PFSK-1 (cell line): ENCODE measurements around the gene RGPD8.

Source experiments
- FOXP2 ChIP-seq: optimal IDR thresholded peaks from 2 replicates; pipeline ENCODE3; 2011; ENCODE audit warnings: borderline replicate concordance, control low read depth, inconsistent platforms; ENCODE audit not compliant: insufficient read depth; ENCODE audit errors: extremely low read length, extremely low read depth
- POLR2AphosphoS5 ChIP-seq: IDR thresholded peaks from 2 replicates; pipeline ENCODE4 v1.6.1; 2012; ENCODE audit warnings: low read depth, mild to moderate bottlenecking, control low read depth, low read length, moderate library complexity
- SIN3A ChIP-seq: IDR thresholded peaks from 2 replicates; pipeline ENCODE4 v1.6.1; 2012; ENCODE audit warnings: mild to moderate bottlenecking, low read length, moderate library complexity, borderline replicate concordance; ENCODE audit not compliant: insufficient read depth
- TAF1 ChIP-seq: IDR thresholded peaks from 2 replicates; pipeline ENCODE4 v1.6.1; 2012; ENCODE audit warnings: low read length, control low read depth, borderline replicate concordance; ENCODE audit not compliant: insufficient read depth
- TF ChIP-seq, protein P1 (sequence below), 2 experiments: IDR thresholded peaks; 2 replicates each; pipeline versions ENCODE4 v1.6.1 to v1.8.0; 2011 to 2012; ENCODE audit warnings: low read depth in 2 of 2, low read length in 2 of 2, control low read depth in 1 of 2, inconsistent platforms in 1 of 2, mild to moderate bottlenecking in 1 of 2, moderate library complexity in 1 of 2; ENCODE audit not compliant: insufficient read depth in 1 of 2

RGPD8 gene

DNA sequence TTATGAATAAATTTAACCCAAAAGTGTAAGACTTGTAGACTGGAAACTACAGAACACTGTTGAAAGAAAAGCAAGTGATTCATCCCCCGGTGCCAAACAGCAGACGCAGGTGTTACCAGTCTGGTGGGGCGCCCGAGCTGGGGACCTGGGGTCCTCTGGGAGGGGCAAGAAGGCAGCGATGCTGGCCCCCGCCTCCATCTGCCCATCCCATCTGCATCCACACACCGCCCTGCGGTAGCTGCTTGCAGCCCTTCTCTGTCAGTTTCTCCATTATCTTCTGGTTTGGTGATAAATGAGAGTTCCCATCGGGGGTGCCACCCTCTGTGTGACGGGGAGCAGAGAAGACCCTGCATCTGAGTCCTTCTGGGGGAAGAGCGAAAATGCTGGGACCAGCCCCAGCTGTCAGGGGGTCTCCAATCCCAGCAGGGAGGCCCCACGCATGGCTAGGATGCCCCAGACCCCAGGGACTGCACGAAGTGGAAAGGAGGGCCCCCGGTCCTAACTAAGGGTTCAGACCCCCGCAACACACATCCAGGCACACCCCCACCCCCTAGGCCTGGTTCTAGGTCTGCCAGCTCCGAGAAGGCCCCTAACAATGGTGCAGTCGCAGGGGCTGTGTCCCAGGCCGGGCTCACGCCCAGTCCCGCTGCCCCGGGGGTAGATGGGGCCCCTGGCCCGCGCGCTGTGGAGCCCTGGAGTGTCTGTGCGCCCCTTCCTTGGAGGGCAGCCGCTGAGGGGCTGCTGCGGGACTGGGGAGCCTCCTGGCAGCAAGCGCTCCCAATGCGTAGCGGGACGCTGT, 686 bp upstream of the RGPD8 start:
- TF ChIP-seq, protein P1, sequence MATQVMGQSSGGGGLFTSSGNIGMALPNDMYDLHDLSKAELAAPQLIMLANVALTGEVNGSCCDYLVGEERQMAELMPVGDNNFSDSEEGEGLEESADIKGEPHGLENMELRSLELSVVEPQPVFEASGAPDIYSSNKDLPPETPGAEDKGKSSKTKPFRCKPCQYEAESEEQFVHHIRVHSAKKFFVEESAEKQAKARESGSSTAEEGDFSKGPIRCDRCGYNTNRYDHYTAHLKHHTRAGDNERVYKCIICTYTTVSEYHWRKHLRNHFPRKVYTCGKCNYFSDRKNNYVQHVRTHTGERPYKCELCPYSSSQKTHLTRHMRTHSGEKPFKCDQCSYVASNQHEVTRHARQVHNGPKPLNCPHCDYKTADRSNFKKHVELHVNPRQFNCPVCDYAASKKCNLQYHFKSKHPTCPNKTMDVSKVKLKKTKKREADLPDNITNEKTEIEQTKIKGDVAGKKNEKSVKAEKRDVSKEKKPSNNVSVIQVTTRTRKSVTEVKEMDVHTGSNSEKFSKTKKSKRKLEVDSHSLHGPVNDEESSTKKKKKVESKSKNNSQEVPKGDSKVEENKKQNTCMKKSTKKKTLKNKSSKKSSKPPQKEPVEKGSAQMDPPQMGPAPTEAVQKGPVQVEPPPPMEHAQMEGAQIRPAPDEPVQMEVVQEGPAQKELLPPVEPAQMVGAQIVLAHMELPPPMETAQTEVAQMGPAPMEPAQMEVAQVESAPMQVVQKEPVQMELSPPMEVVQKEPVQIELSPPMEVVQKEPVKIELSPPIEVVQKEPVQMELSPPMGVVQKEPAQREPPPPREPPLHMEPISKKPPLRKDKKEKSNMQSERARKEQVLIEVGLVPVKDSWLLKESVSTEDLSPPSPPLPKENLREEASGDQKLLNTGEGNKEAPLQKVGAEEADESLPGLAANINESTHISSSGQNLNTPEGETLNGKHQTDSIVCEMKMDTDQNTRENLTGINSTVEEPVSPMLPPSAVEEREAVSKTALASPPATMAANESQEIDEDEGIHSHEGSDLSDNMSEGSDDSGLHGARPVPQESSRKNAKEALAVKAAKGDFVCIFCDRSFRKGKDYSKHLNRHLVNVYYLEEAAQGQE (IDR thresholded peaks at IDR 0.05; ENCODE audit: insufficient read depth in 1 of 2, low read depth in 2 of 2, low read length in 2 of 2), result no peak
- TF ChIP-seq FOXP2, result no peak
- TF ChIP-seq SIN3A, result no peak
- TF ChIP-seq TAF1, result no peak
- TF ChIP-seq POLR2AphosphoS5, result no peak

DNA sequence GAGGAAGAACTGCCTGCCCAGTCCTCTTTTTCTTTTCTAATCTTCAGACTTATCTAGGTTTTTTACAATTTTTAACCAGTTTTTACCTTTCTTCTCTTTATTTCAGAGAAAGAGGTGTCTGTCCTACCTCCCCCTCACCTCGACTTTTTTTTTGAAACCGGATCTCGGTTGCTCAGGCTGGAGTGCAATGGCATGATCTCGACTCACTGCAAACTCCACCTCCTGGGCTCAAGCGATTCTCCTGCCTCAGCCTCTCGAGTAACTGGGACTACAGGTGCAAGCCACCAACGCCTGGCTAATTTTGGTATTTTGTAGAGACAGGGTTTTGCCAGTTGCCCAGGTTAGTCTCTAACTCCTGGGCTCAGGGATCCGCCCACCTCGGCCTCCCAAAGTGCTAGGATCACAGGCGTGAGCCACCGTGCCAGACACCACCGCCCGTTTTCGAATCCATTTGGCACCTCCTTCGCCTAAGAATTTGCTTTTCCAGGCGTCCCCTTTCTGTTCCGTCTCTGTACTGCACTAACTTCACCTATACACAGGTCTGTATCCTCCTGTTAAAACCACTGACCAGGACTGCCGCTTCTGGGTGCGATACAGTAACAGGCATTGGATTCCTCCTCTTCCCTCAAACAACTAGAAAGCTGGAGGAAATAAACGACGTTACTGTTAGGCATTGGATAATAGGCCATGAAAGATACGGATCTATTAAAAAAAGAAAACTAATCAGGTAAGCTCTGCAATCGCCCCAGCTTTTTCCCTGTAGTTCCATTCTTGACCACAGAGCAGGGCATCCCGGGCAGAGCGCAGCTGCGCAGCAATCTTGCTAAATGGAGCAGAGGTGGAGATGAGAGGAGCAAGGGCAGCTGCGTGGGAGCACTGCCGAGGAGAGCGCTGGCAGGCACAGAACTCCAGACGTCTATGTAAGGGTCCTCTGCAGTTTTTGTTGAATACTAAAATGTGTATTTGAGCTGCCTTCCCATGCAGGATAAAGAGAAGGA, 88.1 kb downstream of the RGPD8 start:
- TF ChIP-seq, protein P1 (IDR thresholded peaks at IDR 0.05; ENCODE audit: insufficient read depth in 1 of 2, low read depth in 2 of 2, low read length in 2 of 2), result no peak
- TF ChIP-seq POLR2AphosphoS5 (no peak), SIN3A (no peak), TAF1 (no peak), FOXP2 (no peak)

DNA sequence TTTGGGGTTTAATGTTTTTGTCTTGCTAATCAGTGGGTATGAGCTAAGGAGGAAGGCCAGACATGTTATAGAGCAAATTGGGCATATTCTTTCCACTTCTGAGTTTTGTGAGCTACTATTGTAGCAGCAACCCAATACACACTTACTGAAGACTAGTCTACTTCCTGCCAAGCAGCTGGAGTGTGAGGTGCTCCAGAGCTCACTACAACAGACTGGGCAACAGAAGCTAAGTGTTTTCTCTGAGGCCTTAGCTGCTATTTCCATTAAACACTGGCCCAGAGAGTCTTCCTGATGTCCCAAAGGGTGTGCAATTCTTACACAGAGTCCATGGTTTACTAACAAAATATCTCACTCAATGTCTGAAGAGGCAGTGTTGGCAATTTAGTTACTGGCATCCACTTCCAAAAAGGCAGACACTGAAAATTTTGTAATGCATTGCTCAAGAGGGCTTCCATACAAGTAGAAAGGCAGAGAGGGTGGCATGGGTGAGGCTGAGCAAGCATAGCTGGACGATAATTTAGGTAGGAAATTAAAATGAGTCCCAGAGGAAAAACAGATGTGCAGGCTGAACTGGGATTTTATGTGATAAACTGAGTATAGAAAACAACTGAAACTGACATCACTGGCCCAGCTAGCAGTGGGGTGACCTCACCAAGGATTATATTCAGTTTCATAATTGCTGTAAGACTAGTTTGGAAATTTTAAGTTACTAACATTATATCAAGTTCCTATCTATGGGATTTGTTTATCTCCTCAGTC, 89.4 kb downstream of the RGPD8 start:
- TF ChIP-seq TAF1 (no peak), SIN3A (no peak), POLR2AphosphoS5 (no peak), FOXP2 (no peak)
- TF ChIP-seq, protein P1 (IDR thresholded peaks at IDR 0.05; ENCODE audit: insufficient read depth in 1 of 2, low read depth in 2 of 2, low read length in 2 of 2), result no peak

DNA sequence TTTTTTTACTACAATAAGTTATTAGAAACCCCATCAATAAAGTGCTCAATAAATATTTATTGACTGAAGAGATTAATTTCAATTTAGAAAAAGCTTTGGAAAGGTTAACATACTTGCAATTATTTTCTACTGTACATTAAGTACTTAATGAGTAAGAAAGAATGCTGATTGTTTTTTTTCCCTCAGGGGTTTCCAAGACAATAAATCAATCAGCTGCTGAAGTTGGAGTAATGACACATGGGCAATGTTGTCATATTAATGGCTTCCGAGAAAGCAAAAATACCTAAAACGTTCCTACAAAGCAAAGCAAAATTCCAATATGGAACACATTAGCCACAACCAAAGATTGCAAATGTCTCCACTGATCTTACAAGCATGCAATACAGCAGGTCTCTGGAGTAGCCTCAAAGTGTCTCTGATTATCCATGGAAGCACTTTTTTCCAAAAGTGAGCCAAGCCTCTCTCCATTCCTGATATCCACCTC, 91.3 kb downstream of the RGPD8 start:
- no peak for TF ChIP-seq POLR2AphosphoS5
- TF ChIP-seq TAF1, result no peak
- TF ChIP-seq SIN3A, result no peak
- no peak for TF ChIP-seq FOXP2
- TF ChIP-seq, protein P1 (IDR thresholded peaks at IDR 0.05; ENCODE audit: insufficient read depth in 1 of 2, low read depth in 2 of 2, low read length in 2 of 2), result no peak
